Upper lobe of left lung (tissue), 4 donors: ENCODE results near the gene OAS1.

Experiments used
- POLR2A ChIP-seq, 4 donors: fragments of 450-650 bp; IDR thresholded peaks; one replicate each; pipeline ENCODE4 v1.5.1; 2016 to 2017; ENCODE audit warnings: antibody characterized with exemption in 4 of 4, mild to moderate bottlenecking in 2 of 4
- POLR2AphosphoS5 ChIP-seq, 2 donors: sonication (generic); formaldehyde crosslinking; IDR thresholded peaks; one replicate each; pipeline ENCODE4 v1.5.1; 2017; ENCODE audit warnings: antibody characterized with exemption in 2 of 2

DNA sequence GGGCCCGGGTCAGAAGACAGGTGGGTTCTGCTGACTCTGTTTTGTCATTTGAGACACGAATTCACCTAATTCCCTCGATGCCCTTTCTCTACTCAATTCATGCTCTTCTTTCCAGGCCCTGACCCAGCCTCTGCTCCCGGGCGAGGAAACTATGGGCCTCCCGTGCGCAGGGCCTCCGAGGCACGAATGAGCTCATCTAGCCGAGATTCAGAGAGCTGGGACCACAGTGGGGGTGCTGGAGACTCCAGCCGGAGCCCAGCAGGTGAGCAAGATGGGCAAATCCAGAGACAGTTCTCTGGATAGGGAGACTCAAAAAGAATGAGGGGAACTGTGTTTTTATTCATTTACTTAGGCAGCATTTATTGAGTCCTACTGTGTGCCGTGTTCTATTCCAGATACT lies 37.0 kb upstream of the OAS1 start:
- no peak for TF ChIP-seq POLR2A (IDR thresholded peaks at IDR 0.05)
- TF ChIP-seq POLR2AphosphoS5 (IDR thresholded peaks at IDR 0.05): no peak
